DMS114 treated with DMSO at 0.1 percent for 48 hours (cell line): Measurements from ENCODE around the gene ARHGEF6.
"Not testable (repeated sequence)": the region's sequence is repeated elsewhere in the genome, so short reads cannot be mapped to it uniquely, and the experiment has no call there.

ENCODE experiments used
- DNase-seq: peaks from one replicate; lab custom pipeline; 2025; ENCODE audit not compliant: unreplicated experiment; lab: John Stamatoyannopoulos, UW

ARHGEF6 gene, protein sequence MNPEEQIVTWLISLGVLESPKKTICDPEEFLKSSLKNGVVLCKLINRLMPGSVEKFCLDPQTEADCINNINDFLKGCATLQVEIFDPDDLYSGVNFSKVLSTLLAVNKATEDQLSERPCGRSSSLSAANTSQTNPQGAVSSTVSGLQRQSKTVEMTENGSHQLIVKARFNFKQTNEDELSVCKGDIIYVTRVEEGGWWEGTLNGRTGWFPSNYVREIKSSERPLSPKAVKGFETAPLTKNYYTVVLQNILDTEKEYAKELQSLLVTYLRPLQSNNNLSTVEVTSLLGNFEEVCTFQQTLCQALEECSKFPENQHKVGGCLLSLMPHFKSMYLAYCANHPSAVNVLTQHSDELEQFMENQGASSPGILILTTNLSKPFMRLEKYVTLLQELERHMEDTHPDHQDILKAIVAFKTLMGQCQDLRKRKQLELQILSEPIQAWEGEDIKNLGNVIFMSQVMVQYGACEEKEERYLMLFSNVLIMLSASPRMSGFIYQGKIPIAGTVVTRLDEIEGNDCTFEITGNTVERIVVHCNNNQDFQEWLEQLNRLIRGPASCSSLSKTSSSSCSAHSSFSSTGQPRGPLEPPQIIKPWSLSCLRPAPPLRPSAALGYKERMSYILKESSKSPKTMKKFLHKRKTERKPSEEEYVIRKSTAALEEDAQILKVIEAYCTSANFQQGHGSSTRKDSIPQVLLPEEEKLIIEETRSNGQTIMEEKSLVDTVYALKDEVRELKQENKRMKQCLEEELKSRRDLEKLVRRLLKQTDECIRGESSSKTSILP

GRCh38 chrX:136780763-136781162, at the start of gene ARHGEF6:
ARHGEF6 (minus strand) TSS chrX:136780932; CDS start chrX:136780882, 50 bp downstream.
- DNase-seq: no peak

- DNase-seq: no peak
Observed at GRCh38 chrX:136829413-136829812, 48.7 kb upstream of the ARHGEF6 start.

DNA sequence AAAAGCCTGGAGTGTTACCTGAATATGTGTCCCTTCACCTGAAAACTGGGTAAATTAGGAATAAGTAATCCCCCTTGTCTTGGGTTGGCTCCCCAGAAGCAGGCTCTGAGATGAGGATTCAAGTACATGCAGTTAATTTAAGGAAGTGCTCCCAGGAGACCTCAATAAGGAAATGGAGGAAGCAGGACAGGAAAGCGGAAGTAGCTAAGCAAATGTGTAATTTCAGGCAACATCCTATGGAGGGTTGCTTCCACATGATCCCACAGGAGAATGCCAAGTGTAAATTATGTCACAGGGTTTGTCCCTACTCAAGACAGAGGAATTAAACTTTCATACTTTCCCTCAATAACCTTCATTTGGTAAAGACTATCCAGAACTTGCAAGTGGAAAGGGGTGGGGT, 48.1 kb upstream of the ARHGEF6 start:
- DNase-seq: no peak

DNA sequence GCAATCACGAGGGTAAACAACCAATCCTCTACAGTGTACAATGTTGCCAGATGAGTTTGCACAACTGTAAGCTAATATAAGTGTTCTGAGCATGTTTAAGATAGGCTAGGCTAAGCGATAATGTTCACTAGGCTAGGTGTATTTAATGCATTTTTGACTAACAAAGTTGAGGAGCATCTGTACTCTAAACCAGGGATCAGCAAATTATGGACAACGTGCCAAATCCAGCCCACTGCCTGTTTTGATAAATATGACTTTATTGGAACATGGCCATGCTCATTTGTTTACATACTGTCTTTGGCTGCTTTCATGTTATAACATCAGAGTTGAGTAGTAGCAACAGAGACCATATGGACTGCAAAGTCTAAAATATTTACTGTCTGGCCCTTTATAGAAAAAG, 46.3 kb upstream of the ARHGEF6 start:
- no peak for DNase-seq

DNA sequence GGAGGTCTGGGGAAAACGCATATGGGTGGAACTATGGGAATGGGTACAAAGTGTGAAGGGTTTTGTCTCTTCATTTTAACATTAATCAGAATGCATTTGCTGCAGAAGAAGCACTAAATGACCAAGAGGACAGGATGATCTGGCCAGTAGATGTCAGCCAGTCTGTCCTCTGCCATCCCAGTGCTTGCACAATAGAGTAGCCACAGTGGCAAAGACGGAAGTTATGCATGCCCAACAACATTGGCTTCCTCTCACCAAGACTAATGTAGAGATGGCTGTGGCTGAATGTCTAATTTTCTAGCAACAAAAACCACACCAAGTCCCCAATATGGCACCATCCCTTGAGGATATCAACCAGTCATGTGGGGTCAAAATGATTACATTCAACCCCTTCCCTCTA, 45.0 kb upstream of the ARHGEF6 start:
- no peak for DNase-seq

DNA sequence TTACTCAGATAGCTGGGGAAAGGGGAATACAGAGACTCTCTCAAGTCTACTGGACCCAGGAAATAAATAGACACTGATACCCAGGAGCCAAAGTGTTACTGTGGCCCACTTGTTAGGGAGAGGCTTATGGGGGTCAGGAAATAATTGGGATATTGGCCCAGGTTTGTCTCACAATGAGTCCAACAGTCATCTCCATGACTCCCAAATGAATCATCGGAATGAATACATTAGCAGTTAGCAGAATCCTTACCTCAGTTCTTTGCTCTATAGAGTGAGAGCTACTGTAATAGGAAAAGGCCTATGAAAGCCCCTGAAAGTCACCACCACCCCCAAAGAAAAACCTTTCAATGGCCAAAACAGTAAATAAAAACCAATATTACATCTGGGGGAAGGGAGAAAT, 42.4 kb upstream of the ARHGEF6 start:
- no peak for DNase-seq

DNA sequence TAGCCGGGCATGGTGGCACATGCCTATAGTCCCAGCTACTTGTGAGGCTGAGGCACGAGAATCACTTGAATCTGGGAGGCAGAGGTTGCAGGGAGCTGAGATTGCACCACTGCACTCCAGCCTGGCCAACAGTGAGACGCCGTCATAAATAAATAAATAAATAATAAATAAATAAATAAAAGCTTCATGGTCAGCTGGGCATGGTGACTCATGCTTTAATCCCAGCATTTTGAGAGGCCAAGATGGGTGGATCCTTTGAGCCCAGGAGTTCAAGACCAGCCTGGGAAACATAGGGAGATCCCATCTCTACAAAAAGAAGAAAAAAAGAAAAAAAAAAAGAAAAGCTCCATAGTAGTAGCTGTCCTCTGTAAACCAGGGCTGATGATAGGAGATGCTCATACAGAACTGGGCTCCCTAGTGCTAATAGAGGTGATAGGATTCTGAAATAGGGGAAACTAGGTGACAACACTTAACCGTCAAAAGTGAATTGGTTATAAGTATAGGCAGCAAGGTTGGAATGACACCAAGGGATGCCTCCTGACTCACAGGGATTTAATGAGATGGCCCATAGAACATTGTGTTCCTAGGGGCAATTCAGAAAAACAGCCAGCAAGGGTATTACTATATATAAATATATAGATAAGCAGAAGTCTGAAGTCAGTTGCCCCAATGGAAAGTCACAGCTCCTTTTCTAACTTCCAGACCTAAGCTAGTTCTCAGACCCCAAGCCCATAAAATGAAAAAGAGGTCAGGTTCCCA, 41.8 kb upstream of the ARHGEF6 start:
- no peak for DNase-seq

DNA sequence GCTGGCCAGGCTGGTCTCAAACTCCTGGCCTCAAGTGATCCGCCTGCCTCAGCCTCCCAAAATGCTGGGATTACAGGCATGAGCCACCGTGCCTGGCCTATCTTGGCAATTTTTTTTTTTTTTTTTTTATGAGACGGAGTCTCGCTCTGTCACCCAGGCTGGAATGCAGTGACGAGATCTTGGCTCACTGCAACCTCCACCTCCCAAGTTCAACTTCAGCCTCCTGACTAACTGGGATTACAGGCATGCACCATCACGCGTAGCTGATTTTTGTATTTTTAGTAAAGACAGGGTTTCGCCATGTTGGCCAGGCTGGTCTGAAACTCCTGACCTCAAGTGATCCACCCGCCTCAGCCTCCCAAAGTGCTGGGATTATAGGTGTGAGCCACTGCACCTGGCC, 39.0 kb upstream of the ARHGEF6 start:
- not testable (repeated sequence) for DNase-seq

GRCh38 chrX:136819031-136819703, 38.4 kb upstream of the ARHGEF6 start:
- DNase-seq: no peak

DNA sequence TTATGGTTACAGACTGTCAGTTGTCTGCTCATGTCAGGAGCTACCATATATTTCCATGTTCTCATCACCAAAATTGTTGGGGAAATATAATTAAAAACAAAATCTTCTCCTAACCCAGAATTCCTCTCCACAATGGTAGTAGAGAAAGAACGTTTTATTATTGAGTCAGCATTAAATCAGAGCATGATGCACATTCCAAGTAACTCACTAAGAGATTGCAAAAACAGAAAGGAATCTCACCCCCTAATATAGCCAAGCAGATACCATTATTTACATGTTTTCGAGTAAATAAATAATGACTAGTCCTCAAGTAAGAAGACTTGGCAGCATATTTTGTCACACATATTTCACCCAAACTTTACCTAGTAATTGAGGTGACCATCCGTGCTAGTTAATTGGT, 36.2 kb upstream of the ARHGEF6 start:
- no peak for DNase-seq

GRCh38 chrX:136814847-136815750, 34.4 kb upstream of the ARHGEF6 start:
- no peak for DNase-seq

- DNase-seq: no peak
Observed at GRCh38 chrX:136812286-136812685, 31.6 kb upstream of the ARHGEF6 start.

GRCh38 chrX:136810493-136810892, 29.8 kb upstream of the ARHGEF6 start:
- DNase-seq: no peak

- DNase-seq: no peak
Observed at GRCh38 chrX:136806891-136807410, 26.2 kb upstream of the ARHGEF6 start.

DNA sequence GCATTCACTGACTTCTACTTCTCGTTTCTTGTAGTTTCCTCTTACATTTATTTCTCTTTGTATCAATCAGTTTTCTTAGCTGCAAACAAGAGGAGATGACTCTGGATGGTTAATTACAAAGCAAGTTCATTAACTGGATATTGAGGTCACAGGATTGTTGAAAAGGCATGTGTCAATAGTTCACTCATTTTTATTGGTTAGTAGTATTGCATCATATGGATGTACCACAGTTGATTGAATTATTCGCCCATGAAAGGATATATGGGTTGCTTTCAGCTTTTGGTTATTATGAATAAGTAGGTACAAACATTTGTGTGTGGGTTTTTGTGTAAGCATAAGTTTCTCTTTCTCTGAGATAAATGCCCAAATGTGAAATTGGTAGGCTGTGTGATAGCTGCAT, 21.8 kb upstream of the ARHGEF6 start:
- no peak for DNase-seq

DNA sequence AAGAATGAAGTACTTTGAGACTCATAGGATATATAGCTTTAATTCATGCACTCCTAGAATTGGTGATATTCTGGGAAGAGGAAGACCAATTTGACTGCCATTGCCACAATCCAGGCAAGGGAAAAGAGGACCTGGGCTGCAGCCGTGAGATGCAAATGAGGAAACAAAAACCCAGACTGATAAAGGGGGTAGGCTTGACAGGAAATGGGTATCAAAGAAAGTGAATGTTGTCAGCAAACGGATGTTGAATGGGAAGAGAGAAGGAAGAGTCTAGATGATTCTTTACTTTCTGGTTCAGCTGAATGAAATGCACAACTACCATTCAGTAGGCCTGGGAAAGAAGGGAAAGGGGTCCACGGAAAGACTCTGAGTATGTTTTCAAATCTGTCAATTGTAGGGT, 17.1 kb upstream of the ARHGEF6 start:
- no peak for DNase-seq

- not testable (repeated sequence) for DNase-seq
Observed at GRCh38 chrX:136795132-136795531, 14.4 kb upstream of the ARHGEF6 start.

- not testable (repeated sequence) for DNase-seq
Observed at GRCh38 chrX:136794660-136795059, 13.9 kb upstream of the ARHGEF6 start.

- no peak for DNase-seq
Observed at GRCh38 chrX:136794080-136794479, 13.3 kb upstream of the ARHGEF6 start.

GRCh38 chrX:136789856-136790255, 9.1 kb upstream of the ARHGEF6 start:
- no peak for DNase-seq
